PC-9 (cell line): ENCODE data around the gene MAST4.

Source experiments
- EZH2 ChIP-seq: fragments of 200-600 bp; sonication (generic); IDR thresholded peaks from 2 replicates; pipeline ENCODE4 v1.8.0; 2017; ENCODE audit warnings: antibody characterized with exemption, low read depth
- TF ChIP-seq, protein P1 (sequence below): fragments of 200-600 bp; sonication (generic); conservative IDR thresholded peaks from 2 replicates; pipeline ENCODE4 v1.6.1; 2017; ENCODE audit warnings: mixed run types, antibody characterized with exemption, mild to moderate bottlenecking, moderate library complexity

DNA sequence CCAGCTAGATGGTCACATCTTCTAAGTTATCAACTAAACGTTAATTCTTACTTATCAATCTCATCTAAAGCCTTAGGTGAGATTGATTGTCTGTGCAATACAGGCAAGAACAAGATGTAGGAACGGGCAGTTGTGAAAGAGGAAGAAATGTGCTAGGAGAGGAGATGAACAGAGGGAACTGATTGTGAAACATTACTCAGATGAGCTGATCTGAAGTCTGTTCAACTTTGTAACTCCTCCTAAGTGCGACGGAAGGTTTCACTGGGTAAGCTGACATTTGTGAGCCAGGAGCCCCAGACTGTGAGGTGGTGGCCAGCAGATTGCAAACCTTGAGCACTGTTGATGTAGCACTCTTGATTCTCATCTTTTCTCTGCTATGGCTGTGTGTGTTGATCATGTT is 396.4 kb downstream of the MAST4 start:
- TF ChIP-seq, protein P1, sequence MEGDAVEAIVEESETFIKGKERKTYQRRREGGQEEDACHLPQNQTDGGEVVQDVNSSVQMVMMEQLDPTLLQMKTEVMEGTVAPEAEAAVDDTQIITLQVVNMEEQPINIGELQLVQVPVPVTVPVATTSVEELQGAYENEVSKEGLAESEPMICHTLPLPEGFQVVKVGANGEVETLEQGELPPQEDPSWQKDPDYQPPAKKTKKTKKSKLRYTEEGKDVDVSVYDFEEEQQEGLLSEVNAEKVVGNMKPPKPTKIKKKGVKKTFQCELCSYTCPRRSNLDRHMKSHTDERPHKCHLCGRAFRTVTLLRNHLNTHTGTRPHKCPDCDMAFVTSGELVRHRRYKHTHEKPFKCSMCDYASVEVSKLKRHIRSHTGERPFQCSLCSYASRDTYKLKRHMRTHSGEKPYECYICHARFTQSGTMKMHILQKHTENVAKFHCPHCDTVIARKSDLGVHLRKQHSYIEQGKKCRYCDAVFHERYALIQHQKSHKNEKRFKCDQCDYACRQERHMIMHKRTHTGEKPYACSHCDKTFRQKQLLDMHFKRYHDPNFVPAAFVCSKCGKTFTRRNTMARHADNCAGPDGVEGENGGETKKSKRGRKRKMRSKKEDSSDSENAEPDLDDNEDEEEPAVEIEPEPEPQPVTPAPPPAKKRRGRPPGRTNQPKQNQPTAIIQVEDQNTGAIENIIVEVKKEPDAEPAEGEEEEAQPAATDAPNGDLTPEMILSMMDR = no peak
- no peak for TF ChIP-seq EZH2
